GM06990 (cell line): ENCODE measurements around the gene KCNH5.

Source experiments
- DNase-seq: peaks from one replicate; pipeline ENCODE4 v3.0.0-alpha.2; 2011; ENCODE audit not compliant: insufficient read length; ENCODE audit errors: extremely low read depth
- H3K27me3 ChIP-seq: replicated peaks from 2 replicates; pipeline ENCODE4 v1.6.0; 2011; ENCODE audit warnings: low read length; ENCODE audit not compliant: control insufficient read depth, insufficient read depth
- H3K36me3 ChIP-seq: 2 replicates; pipeline ENCODE4 v1.5.1; 2011; ENCODE audit warnings: low read length; ENCODE audit not compliant: control insufficient read depth, insufficient read depth
- H3K4me3 ChIP-seq: replicated peaks from 2 replicates; pipeline ENCODE4 v1.5.1; 2011; ENCODE audit warnings: low read depth, mild to moderate bottlenecking, control low read depth, low read length
- CTCF ChIP-seq: IDR thresholded peaks from 2 replicates; pipeline ENCODE4 v1.5.1; 2011; ENCODE audit warnings: low read length, control low read depth, mild to moderate bottlenecking, inconsistent platforms; ENCODE audit not compliant: insufficient read depth, poor library complexity, severe bottlenecking

The KCNH5 gene

GRCh38 chr14:62718629-62719028 is 326.6 kb downstream of the KCNH5 start:
- H3K27me3 ChIP-seq = no peaks in the 10 kb centered on the region
- H3K36me3 ChIP-seq = no peaks in the 10 kb centered on the region
- no peak for DNase-seq
- no peak for TF ChIP-seq CTCF
- no peak overlapping the region for H3K4me3 ChIP-seq

GRCh38 chr14:62711351-62712023 is 333.8 kb downstream of the KCNH5 start:
- no peak for TF ChIP-seq CTCF
- Histone ChIP-seq H3K27me3 (no peaks in the 10 kb centered on the region), H3K36me3 (no peaks in the 10 kb centered on the region), H3K4me3 (no peak overlapping the region)
- no peak for DNase-seq

GRCh38 chr14:62710811-62711210 is 334.4 kb downstream of the KCNH5 start:
- Histone ChIP-seq H3K27me3 (no peaks in the 10 kb centered on the region), H3K4me3 (no peak overlapping the region), H3K36me3 (no peaks in the 10 kb centered on the region)
- no peak for DNase-seq
- no peak for TF ChIP-seq CTCF

- no peak overlapping the region for H3K4me3 ChIP-seq
- H3K27me3 ChIP-seq = no peaks in the 10 kb centered on the region
- no peaks in the 10 kb centered on the region for H3K36me3 ChIP-seq
- DNase-seq = no peak
- TF ChIP-seq CTCF = no peak
These were observed 335.5 kb downstream of the KCNH5 start for GRCh38 chr14:62709773-62710172.

- no peaks in the 10 kb centered on the region for H3K36me3 ChIP-seq
- no peak for TF ChIP-seq CTCF
- H3K27me3 ChIP-seq = no peaks in the 10 kb centered on the region
- DNase-seq = no peak
- no peak overlapping the region for H3K4me3 ChIP-seq
These were observed 339.0 kb downstream of the KCNH5 start for GRCh38 chr14:62706217-62706616.

- Histone ChIP-seq H3K36me3 (no peaks in the 10 kb centered on the region), H3K4me3 (no peak overlapping the region), H3K27me3 (no peaks in the 10 kb centered on the region)
- DNase-seq = no peak
- no peak for TF ChIP-seq CTCF
These were observed 347.8 kb downstream of the KCNH5 start for GRCh38 chr14:62697461-62697860.
